GM18511 (cell line): ENCODE data around the gene CMYA5.
A peak's percentile ranks its signal among the peaks of the same experiment; 100 is the strongest.
"Not testable (repeated sequence)": the region's sequence is repeated elsewhere in the genome, so short reads cannot be mapped to it uniquely, and the experiment has no call there.

Experiments used
- ATAC-seq: cut with Tn5 transposase; IDR thresholded peaks from one replicate; pipeline ENCODE4 v1.9.1; 2021; ENCODE audit warnings: mild to moderate bottlenecking, moderate library complexity; ENCODE audit not compliant: unreplicated experiment

The CMYA5 gene

DNA sequence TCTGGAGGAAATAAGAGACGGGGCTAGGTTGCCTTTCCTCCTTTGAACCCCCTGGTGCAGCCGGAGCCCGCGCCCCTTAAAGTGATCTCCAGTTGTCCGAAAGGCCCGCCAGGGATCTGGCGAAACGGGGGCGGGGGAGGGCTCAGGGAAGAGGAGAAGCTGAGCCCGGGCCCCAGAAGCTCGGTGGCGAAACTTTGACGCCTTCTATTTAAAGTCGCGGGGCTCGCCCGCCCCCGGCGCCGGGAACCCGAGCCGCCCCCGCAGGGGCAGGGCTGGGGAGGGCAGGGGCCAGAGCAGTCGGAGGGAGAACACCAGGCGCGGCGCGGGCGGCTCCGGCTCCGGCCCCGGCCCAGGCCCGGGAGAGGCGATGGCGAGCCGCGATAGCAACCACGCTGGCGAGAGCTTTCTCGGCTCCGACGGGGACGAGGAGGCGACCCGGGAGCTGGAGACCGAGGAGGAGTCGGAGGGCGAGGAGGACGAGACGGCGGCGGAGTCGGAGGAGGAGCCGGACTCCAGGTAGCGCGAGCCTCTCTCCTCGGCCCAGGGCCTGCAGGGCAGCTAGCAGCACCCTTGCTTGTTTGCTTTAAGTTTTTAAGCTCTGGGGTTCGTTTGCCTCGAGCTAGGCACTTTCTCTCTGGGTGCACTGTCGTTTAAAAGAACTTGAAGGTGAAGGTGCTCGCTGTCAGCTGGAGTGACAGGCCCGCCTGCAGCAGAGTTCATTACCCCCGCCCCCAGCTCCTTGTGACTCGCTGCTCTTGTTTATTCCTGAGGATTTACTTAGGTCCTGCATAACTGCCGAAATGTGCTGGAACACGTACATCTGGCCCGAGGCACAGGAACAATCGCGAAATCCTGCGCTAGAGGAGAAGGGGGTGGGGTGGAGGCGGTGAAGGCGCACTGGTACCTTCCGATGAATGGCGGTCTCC is at the start of gene CMYA5:
Gene CMYA5 (plus strand): TSS at position 296 of the 926 bp plus-strand sequence. CDS start 72 bp downstream, at position 368.
- no peak for ATAC-seq

DNA sequence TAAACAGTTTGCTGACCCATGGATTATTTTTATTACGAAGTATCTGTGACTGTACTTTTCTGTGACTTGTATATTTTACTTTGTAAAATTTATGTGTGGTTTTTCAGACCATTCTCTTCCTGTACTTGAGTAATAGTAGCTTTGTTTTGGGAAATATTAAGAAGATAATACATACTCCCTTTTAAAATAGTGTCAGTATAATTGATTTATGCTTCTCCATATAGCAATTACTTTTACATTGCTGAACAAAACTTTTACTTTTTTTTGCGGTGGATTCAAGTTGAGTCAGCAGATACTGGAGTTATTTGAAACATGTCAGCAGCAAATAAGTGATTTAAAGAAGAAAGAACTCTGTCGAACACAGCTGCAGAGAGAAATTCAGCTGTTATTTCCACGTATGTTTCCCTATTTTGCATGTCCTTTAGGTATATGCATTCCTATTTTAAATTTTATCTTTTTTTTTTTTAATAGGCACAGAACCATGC is 49.0 kb upstream of the CMYA5 start:
- no peak for ATAC-seq

DNA sequence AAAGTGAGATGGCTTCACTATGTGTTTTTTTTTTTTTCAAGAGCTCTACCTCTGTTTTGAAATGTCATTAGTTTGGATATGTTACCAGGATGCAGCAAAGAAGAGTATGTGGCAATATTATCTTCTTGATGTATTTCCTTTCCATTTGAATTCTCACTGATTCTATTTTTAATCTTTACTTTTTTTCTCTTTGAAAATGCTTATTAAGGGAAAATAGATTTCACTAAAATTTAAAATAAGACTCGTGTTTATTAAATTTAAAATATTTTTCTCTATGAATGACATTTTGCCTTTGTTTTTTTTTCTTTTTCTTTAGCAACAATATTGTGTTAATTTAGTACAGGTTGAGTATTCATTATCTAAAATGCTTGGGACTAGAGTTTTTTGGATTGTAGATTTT is 48.2 kb upstream of the CMYA5 start:
- ATAC-seq = no peak

DNA sequence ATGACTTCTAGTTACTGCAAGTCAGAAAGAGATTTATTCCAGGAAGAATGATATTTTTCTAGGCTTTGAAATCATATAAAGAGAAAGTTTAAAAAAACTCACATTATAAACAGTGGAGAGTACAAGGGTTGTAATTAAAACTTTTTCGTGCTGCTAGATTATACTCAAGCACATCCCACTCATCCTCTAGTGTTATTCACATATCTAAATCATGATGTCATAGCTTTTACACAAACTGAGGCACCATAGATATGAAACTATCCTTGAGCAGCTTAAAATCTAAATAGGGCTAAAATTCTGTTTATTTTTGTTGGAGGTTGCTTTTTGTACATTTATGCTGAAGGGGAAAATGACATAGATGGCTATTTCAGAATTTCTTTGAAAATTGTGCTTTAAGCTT is 47.4 kb upstream of the CMYA5 start:
- no peak for ATAC-seq

DNA sequence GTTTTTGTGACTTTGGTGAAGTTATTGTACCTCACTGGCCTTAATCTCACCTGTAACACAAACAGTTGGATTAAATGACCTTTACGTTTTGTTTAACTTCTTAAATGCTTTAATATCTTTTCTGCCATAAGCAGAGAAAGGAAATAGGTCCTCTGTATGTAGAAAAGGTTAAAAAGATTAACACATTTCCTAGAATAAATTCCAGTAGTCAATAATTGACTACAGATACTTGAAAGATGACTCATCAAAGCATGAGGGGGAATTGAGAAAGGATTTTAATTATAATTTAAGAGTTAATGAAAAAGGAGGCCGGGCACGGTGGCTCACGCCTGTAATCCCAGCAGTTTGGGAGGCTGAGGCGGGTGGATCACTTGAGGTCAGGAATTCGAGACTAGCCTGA is 35.8 kb upstream of the CMYA5 start:
- no peak for ATAC-seq

DNA sequence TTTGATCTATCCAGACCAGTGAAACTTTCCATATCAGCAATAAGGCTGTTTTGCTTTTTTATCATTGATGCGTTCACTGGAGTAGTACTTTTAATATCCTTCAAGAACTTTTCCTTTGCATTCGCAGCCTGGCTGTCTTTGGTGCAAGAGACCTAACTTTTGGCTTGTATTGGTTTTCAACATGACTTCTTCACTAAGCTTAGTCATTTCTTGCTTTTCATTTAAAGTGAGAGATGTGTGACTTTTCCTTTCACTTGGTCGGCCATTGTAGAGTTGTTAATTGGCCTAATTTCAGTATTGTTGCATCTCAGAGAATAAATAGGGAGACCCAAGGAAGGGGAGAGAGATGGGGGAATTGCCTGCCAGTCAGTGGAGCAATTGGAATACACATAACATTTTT is 26.4 kb upstream of the CMYA5 start:
- ATAC-seq = no peak

DNA sequence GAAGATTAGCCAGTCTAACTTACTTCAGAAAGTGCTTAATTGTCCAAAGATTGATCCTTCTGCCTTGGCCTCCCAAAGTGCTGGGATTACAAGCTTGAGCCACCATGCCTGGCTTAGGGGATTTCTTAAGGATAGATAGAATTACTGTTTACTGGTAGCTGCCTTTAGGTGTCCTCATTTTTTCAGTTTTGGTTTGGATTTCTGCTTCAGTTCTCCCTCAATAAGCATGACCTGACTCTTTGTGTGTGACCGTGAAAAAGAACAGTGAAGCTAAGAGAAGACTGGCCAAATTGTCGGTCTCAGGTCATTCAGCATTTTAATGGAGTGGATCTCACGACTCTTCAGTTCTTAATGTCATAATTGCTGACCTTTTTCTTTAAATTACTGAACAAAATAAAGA is 22.9 kb upstream of the CMYA5 start:
- ATAC-seq = no peak

DNA sequence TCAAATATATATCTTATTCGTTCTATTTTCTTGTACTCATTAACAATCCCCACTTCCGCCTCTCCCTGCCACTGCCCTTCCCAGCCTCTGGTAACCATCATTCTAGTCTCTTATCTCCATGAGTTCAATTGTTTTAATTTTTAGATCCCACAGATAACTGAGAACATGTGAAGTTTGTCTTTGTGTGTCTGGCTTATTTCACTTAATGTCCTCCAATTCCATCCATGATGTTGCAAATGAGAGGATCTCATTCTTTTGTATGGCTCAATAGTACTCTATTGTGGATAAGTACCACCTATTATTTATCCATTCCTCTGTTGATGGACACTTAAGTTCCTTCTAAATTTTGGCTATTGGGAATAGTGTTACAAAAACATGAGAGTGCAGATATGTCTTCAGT is 17.2 kb upstream of the CMYA5 start:
- no peak for ATAC-seq

DNA sequence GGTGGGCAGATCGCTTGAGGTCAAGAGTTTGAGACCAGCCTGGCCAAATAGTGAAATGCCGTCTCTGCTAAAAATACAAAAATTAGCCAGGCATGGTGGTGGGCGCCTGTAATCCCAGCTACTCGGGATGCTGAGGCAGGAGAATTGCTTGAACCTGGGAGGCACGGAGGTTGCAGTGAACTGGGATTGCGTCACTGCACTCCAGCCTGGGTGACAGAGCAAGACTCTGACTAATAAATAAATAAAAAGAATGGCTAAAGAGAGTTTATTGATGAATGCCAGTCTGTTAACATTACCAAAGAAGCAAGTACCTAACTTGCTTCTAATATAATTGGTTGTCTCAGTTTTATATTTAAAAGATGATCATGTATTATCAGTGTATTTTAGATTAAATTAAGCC is 13.3 kb upstream of the CMYA5 start:
- not testable (repeated sequence) for ATAC-seq

DNA sequence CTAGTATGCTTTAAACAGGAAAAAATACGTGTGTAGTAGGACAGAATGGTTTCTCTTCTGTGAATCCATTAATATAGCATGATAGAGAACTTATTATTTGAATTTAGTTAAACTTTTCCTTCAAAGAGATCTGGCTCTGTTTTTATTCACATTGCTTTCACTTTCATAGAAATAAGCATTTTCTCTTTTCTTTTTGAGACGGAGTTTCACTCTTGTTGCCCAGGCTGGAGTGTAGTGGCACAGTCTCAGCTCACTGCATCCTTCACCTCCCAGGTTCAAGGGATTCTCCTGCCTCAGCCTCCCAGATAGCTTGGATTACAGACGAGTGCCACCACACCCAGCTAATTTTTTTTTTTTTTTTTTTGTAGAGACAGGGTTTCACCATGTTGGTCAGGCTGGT is 7.5 kb upstream of the CMYA5 start:
- ATAC-seq = not testable (repeated sequence)

DNA sequence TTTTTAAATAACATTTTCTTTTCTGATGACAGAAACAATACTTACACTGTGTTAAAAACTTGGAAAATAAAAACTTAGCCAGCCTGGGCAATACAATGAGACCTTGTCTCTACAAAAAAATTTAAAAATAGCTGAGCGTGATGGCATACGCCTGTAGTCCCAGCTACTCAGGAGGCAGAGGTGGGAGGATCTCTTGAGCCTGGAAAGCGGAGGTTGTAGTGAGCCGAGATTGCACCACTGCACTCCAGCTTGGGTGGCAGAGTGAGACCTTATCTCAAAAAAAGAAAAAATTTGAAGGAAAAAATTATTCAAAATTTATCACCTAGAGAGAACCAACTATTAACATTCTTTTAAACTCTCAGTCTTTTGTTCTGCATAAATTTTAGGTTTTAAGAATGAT is 4.9 kb upstream of the CMYA5 start:
- no peak for ATAC-seq

DNA sequence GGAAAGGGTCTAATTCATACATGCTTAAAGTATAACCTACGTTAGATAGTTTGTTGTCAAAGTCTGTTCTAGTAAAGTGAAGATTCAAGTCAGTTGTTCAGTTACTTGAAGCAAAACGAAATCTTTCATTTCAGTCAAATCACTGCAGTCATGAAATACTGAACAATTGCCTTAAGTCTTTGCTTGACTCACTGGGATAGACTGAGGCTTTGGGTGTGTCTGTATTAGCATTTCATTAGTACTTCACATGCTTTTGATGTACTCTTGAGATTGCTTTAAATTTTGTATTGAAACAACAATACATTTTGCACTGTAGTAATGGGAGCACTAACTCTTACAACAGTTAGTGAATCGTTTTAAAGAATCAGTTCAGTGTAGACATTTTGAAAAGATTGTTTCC is 4.0 kb upstream of the CMYA5 start:
- ATAC-seq = no peak

DNA sequence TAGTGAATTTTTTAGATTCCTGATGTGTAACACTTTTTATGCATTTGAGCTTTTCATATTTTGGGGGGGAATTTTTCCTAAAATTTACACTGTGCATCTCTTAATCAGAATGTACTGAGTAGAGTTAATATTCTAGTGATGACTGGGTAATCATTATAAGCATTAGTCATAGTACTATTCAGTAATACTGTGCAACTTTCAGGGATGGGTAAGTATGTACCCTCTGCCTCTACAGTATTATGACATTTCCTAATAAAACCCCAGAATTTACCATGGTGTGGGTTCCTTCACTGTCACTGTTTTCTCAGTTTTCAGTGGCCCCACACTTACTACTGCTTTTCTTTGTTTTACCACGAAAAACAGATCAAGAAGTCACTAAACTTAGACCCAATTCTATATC is 2.8 kb upstream of the CMYA5 start:
- no peak for ATAC-seq

DNA sequence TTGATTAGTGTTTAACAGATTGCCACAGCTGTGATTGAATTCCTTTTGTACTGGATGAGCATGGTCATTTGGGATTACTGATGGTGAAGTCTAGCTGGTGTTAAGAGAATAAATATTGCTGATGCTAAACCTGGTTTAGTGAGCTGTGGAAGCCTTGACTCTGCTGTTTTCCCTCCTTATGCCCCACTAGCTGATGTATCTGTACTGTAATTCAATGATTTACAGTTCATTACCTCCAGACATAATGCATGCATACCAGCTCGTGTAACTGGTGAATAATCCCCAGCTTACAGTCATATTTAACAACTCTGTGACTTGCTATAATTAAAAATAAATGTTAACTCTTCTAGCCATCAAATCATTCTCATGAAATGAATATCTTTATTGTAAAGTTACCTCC is 1.7 kb upstream of the CMYA5 start:
- no peak for ATAC-seq

DNA sequence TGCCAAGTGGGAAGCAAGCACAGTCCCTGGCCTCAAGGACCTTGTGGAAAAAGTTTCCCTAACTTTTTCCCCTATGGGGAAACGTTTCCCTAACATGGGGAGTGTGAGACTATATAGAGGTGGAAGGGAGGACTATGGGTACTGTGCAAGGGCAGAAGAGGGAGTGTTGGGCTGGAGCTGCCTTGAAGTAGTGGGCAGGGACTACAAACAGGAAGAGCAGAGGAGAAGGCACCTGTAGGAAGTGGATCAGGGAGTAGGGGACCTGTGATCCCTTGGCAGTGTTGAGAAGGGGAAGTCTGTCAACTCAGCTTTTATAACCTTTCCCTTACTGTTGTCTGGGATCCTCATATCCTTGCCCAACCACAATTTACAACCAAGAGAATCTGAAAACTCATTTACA is 1.4 kb downstream of the CMYA5 start:
- no peak for ATAC-seq

DNA sequence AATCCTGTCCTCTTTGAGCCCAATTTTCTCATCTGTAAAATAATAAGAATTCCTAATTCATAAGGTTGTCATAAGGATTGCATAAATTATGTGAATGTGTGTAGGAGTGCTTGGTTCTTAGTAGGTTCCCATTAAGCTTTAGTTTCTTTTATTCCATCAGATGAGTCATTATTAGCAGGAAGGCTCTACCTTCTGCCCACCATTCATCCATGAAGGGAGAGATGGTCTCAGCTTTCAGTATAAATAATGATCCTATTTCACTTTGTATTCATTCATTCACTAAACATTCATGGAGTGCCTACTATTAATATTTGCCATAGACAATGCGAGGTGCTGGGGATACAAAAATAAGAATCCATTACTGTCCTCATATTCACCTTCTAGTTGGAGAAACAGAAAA is 3.0 kb downstream of the CMYA5 start:
- ATAC-seq = no peak

DNA sequence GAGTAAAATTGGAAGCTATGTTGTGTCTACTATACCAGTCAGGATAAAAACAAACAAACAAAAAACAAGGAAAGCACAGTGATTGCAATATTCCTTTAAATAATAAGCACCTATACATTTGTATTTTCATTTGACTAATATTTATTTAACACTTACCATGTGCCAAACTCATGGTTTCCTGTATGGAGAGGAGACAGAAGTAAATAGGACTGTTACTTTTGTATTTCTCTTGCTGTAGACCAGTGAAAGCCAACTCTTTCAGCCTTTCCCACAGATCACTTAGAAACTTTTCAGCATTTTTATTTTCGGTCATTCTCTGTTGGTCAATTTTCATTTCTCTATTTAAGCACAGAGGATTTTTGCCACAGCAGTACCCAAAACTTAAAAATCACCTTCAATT is 4.5 kb downstream of the CMYA5 start:
- ATAC-seq = no peak

DNA sequence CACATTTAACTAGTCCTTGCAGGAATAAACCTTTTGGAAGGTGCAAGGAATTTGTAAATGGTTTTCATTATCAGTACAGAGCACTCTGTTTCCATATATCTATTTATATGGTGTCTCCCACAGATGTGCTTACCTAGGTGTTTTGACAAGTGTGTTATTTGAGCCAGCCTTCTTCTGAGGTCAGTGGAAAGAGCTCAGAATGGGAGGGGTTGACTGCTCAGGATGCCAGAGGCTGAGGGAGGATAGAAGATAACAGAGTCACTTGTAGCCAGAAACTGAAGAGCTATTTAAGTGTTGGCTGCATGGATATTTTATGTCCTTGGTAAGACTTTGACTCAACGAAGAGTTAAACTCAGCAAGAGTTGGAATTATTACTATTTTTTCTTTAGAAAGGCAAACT is 5.0 kb downstream of the CMYA5 start:
- ATAC-seq = no peak

DNA sequence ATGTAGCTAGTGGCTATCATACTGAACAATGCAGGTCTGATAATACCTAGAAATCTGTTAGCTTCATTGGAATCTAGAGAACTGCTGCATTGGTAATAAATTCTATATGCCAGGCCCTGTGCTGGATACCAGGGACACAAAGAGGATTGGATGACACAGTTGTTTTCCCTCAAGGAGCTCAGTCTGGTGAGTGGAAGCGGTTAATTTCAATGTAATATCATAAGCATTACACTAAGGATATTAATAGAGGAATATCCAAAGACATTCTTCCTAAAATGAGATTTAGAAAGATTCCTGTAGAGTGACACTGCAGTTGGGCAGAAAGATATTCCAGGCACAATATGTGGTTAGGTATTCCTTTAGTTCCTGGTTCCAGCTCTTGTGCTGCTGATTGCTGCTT is 5.9 kb downstream of the CMYA5 start:
- ATAC-seq = no peak

DNA sequence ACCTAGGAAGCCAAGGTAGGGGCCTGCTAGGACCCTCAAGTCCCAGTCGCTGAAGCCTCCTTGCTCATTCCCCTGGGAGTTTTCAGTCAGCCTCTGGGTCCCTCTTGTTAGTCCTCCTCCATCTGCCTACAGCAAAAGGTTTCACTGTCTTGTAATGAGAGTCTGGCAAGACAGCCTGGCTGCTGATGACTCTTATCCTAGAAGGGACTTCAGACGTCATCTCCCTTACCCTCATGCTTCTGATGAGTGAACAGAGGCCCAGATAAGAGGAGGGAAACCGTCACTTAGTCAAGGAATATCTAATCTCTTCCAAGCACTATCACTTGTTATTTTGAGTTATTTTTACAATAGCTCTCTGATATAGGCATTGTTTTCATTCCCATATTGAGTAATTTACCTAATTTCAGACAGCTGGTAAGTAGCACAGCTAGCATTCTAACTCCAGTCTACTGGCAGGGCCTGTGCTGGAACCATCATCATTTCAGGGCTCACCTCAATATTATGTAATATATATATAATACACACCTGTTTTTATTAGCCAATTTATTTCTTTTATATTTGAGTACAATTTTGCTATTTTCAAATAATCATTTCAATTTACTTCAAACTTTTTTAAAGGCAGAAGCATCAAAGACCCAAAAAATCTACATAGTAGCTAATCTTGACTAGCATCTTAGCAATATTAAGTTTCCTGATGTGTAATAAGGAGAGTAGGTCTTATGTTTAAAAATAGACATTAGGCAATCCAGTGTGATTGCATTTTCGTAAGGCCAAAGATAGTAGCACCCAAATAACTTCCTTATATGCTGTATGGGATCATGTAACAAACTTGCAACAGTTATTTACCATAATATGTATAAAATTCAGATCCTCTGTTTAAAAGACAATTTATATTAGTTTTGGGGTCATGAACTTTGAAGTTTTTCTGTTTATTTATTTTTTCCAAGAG is 7.9 kb downstream of the CMYA5 start:
- ATAC-seq = peak; percentile 45

DNA sequence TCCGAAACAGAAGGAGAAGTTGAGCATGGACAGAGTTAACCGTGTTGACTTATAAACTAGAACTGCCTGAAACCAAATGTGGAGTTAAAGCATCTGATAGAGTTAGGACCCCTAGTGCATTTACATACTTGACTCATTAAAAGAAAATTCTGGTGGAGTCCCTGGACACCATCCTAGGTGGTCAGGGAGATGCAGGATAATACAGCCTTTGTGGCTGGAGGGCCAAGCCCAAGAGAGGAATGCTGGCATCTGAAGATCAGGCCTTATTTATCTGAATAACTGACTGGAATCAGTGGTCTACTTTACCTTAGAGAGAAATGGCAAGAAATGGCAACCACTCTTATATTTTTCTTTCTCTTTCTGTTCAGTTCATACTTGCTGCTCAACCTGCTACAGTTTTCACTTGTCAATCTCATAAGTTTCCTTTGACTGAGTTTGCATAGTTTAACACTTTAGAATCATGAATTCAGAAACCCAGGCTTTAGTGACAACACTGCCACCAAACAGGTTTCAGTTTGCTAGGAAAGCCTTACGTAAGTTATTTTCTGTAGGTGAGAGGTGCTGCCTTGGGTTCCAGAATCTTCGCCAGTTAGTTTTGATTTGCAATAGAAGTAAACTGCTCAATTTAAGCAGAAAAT is 10.2 kb downstream of the CMYA5 start:
- ATAC-seq = peak; percentile 88
